Measurements from ENCODE around the gene LONP2. TPM values are rescaled to one million over a fixed set of nuclear protein-coding genes. Genes with fewer than 3 reads are reported as not detected.

LONP2 gene
- total and polyA plus RNA-seq, 9 donors, result 30.0 to 101 (median 75.7) TPM

DNA sequence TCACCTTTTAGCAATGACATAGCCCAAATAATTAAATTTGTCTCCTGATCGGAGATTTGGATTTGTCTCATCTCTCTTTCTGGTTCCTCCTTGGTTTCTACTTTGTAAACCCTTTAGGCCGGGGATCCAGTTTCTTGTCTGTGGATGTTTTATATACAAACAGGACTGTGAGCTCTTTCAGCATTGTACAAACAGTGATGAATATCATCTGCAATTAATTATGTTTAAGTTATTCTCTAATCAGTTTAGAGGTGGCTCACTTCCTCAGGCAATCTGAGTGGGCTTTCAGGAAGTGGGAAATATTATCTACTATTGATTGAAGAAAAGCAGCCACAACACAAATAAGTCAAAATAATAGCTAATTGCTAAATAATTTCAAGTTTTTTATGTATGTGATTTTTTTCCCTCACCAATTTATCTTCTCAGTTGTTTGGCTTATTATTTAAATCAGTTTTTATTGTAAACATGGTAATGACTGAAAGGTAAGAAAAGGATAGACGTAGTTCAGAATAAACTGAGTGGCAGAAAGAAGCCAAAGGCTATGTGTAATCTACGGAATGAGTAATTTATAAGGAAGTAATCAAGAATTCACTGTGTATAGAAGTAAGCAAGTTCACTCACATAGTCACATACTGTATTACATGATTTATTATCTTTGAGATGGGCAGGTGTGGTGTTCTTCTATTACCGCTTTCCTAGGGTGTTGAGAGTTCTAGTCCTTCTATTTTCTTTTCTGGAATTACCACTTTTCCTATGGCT, 6.6 kb downstream of the LONP2 start:
- Histone ChIP-seq H3K27ac (no peak overlapping the region), H3K36me3 (no peaks in the 10 kb centered on the region), H3K4me3 (no peak overlapping the region), H3K4me1 (ENCODE audit: insufficient read depth) (peaks cover 5% of the 10 kb centered on the region), H3K27me3 (no peaks in the 10 kb centered on the region), H3K9me3 (no peaks in the 10 kb centered on the region)
- DNase-seq, result no peak
- intact Hi-C loops (cut with DNase I), result no loop called here
- TF ChIP-seq POLR2A (IDR thresholded peaks at IDR 0.05), result no peak
- no peak for TF ChIP-seq EP300 (IDR thresholded peaks at IDR 0.05)
- WGBS, 3 donors, result 86 to 90% (median 89%) methylated on average over 5 of the region's 5 CpGs

DNA sequence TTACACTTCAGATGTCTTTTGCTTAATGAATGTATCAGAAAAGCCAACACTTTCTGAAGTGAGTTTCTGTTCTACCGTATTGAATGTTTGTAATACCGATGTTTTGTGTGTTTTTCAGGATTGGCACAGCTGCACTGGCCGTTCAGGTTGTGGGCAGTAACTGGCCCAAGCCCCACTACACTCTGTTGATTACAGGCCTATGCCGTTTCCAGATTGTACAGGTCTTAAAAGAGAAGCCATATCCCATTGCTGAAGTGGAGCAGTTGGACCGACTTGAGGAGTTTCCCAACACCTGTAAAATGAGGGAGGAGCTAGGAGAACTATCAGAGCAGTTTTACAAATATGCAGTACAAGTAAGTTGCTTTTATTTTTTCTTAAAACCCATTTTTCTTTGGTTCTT, 7.9 kb downstream of the LONP2 start:
- WGBS, 3 donors, result 53 to 73% (median 62%) methylated on average over 5 of the region's 5 CpGs

DNA sequence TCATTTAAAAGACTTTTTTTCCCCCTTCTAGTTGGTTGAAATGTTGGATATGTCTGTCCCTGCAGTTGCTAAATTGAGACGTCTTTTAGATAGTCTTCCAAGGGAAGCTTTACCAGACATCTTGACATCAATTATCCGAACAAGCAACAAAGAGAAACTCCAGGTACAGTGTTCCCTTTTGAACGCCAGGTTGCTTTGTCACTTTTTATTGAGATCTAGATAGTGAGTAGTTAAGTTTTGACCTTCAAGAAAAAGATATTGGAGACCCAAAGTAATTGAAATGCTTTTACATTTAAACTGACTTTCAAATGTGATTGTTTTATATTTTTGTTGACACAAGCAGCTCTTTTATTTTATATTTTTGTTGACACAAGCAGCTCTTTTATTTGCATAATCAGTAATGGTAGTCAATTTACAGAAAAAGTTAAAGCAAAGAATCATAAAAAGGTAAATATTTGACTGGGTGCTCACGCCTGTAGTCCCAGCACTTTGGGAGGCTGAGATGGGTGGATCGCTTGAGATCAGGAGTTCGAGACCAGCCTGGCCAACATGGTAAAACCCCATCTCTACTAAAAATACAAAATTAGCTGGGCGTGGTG, 12.6 kb downstream of the LONP2 start:
- no peaks in the 10 kb centered on the region for H3K4me1 ChIP-seq (ENCODE audit: insufficient read depth)
- TF ChIP-seq, protein P1, sequence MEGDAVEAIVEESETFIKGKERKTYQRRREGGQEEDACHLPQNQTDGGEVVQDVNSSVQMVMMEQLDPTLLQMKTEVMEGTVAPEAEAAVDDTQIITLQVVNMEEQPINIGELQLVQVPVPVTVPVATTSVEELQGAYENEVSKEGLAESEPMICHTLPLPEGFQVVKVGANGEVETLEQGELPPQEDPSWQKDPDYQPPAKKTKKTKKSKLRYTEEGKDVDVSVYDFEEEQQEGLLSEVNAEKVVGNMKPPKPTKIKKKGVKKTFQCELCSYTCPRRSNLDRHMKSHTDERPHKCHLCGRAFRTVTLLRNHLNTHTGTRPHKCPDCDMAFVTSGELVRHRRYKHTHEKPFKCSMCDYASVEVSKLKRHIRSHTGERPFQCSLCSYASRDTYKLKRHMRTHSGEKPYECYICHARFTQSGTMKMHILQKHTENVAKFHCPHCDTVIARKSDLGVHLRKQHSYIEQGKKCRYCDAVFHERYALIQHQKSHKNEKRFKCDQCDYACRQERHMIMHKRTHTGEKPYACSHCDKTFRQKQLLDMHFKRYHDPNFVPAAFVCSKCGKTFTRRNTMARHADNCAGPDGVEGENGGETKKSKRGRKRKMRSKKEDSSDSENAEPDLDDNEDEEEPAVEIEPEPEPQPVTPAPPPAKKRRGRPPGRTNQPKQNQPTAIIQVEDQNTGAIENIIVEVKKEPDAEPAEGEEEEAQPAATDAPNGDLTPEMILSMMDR (IDR thresholded peaks at IDR 0.05), result no peak
- TF ChIP-seq POLR2A (IDR thresholded peaks at IDR 0.05), result no peak
- TF ChIP-seq EP300 (IDR thresholded peaks at IDR 0.05), result no peak
- intact Hi-C loops (cut with DNase I), result no loop called here
- no peaks in the 10 kb centered on the region for H3K27me3 ChIP-seq
- DNase-seq, result no peak
- no peak overlapping the region for H3K27ac ChIP-seq
- no peaks in the 10 kb centered on the region for H3K9me3 ChIP-seq
- 91 to 94% (median 92%) methylated on average over 7 of the region's 7 CpGs for WGBS, 3 donors
- H3K4me3 ChIP-seq, result no peak overlapping the region
- H3K36me3 ChIP-seq, result no peaks in the 10 kb centered on the region

More for the DNA sequence above, 7.9 kb downstream of the LONP2 start:
- Histone ChIP-seq H3K36me3 (no peaks in the 10 kb centered on the region), H3K4me3 (no peak overlapping the region), H3K4me1 (ENCODE audit: insufficient read depth) (peaks cover 2% of the 10 kb centered on the region), H3K27ac (no peak overlapping the region), H3K27me3 (no peaks in the 10 kb centered on the region), H3K9me3 (no peaks in the 10 kb centered on the region)
- intact Hi-C loops (cut with DNase I), result no loop called here
- no peak for DNase-seq
- TF ChIP-seq, protein P1 (IDR thresholded peaks at IDR 0.05), result no peak
- TF ChIP-seq EP300 (IDR thresholded peaks at IDR 0.05) (no peak), POLR2A (IDR thresholded peaks at IDR 0.05) (no peak)

DNA sequence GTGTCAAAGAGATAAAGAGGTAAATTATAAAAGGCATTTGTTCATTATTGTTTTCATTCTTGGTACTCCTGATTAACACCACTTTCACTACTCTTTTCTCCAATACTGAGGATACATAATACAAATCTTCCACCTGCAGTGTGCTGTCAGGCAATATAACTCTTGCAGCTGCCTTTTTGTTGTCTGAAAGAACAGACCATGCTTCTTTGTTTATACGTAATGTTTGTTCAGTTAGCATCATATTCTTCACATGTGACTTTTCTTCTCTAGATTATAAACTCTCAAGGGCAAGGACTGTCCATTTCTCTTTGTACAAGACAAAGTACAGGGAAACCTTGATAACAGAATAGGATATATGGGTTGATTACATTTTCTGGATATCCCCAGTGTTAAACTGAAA, 17.5 kb downstream of the LONP2 start:
- intact Hi-C loops (cut with DNase I), result no loop called here
- TF ChIP-seq EP300 (IDR thresholded peaks at IDR 0.05) (no peak), POLR2A (IDR thresholded peaks at IDR 0.05) (no peak)
- TF ChIP-seq, protein P1 (IDR thresholded peaks at IDR 0.05), result no peak
- Histone ChIP-seq H3K27me3 (no peaks in the 10 kb centered on the region), H3K9me3 (no peaks in the 10 kb centered on the region), H3K27ac (no peak overlapping the region), H3K36me3 (no peaks in the 10 kb centered on the region), H3K4me3 (no peak overlapping the region), H3K4me1 (ENCODE audit: insufficient read depth) (no peaks in the 10 kb centered on the region)
- no peak for DNase-seq
- WGBS, 3 donors, result 94 to 97% (median 95%) methylated on average over 1 of the region's 1 CpG

DNA sequence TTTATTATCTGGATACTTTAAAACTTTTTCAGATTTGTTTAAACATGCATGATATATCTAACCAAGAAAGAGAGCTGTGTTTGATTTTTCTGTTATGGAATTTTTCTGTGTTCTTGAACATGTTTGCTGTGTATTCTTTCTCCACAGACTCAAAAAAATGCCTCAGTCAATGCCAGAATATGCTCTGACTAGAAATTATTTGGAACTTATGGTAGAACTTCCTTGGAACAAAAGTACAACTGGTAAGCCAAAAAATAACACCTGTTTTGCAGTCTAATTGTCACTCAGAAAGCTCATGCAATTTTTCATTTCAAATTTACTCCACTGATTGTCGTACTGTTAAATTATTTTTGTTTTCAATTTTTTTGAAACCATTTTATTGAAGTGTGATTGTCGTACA, 18.5 kb downstream of the LONP2 start:
- no peaks in the 10 kb centered on the region for H3K36me3 ChIP-seq
- no peak overlapping the region for H3K4me3 ChIP-seq
- DNase-seq, result no peak
- WGBS, 3 donors, result 93 to 95% (median 94%) methylated on average over 2 of the region's 2 CpGs
- H3K9me3 ChIP-seq, result no peaks in the 10 kb centered on the region
- H3K27me3 ChIP-seq, result no peaks in the 10 kb centered on the region
- intact Hi-C loops (cut with DNase I), result no loop called here
- H3K4me1 ChIP-seq (ENCODE audit: insufficient read depth), result no peaks in the 10 kb centered on the region
- no peak overlapping the region for H3K27ac ChIP-seq
- TF ChIP-seq, protein P1 (IDR thresholded peaks at IDR 0.05), result no peak
- TF ChIP-seq POLR2A (IDR thresholded peaks at IDR 0.05), result no peak
- no peak for TF ChIP-seq EP300 (IDR thresholded peaks at IDR 0.05)
